GM10248 (cell line): Measurements from ENCODE around the gene C12orf57.

Source experiments
- CTCF ChIA-PET: fragments of 300-600 bp; sonication (Branson Sonifier 250); formaldehyde crosslinking; extraction: SDS; loops from one replicate; lab custom pipeline; 2021; ENCODE audit warnings: antibody characterized with exemption; lab: Yijun Ruan, JAX
- POLR2A ChIA-PET: fragments of 350-650 bp; sonication (Branson Sonifier 250); formaldehyde crosslinking; extraction: SDS; loops from one replicate; lab custom pipeline; 2020; ENCODE audit warnings: antibody characterized with exemption; lab: Yijun Ruan, JAX
- DNase-seq: peaks from one replicate; pipeline ENCODE4 v3.0.0; 2012; ENCODE audit errors: extremely low spot score
- CTCF ChIP-seq: IDR thresholded peaks from 2 replicates; pipeline ENCODE4 v1.5.1; 2012; ENCODE audit warnings: mild to moderate bottlenecking, low read depth; ENCODE audit errors: extremely low read depth, missing control alignments, control extremely low read depth

C12orf57 gene

GRCh38 chr12:6979453-6979852 lies 35.6 kb downstream of the C12orf57 start:
- no peak for DNase-seq
- ChIA-PET POLR2A (no interaction called here), CTCF (no interaction called here)
- TF ChIP-seq CTCF = no peak

- CTCF ChIA-PET = interaction anchor here (1.2 kb wide), 1 partner anchor 225 kb away, joined by 3 read pairs; no protein-coding TSS in a partner anchor
- no peak for DNase-seq
- POLR2A ChIA-PET = interaction anchor here (0.7 kb wide), 1 partner anchor 81 kb away, joined by 11 read pairs; no protein-coding TSS in a partner anchor
- no peak for TF ChIP-seq CTCF
These were observed 36.3 kb downstream of the C12orf57 start for GRCh38 chr12:6980075-6980474.

GRCh38 chr12:6980740-6981139 lies 36.9 kb downstream of the C12orf57 start:
- ChIA-PET POLR2A (no interaction called here), CTCF (interaction anchor here (1.2 kb wide), 1 partner anchor 225 kb away, joined by 3 read pairs; no protein-coding TSS in a partner anchor)
- no peak for DNase-seq
- no peak for TF ChIP-seq CTCF

- CTCF ChIA-PET = interaction anchor here (1.2 kb wide), 1 partner anchor 224 kb away, joined by 3 read pairs; no protein-coding TSS in a partner anchor
- POLR2A ChIA-PET = no interaction called here
- TF ChIP-seq CTCF = no peak
These were observed 37.6 kb downstream of the C12orf57 start for GRCh38 chr12:6981152-6982052.

GRCh38 chr12:6982532-6982931 lies 38.7 kb downstream of the C12orf57 start:
- ChIA-PET CTCF (interaction anchor here (1.5 to 1.7 kb wide), 2 partner anchors 8 to 18 kb away, joined by 3 to 7 read pairs; no protein-coding TSS in a partner anchor), POLR2A (no interaction called here)
- no peak for TF ChIP-seq CTCF
- DNase-seq = no peak

More at GRCh38 chr12:6981152-6982052, 37.6 kb downstream of the C12orf57 start:
- no peak for DNase-seq

GRCh38 chr12:6987956-6988553 lies 44.2 kb downstream of the C12orf57 start:
- ChIA-PET POLR2A (no interaction called here), CTCF (no interaction called here)
- DNase-seq = no peak
- no peak for TF ChIP-seq CTCF
